ENCODE measurements around the gene KIT.
"Not testable (repeated sequence)": the region's sequence is repeated elsewhere in the genome, so short reads cannot be mapped to it uniquely, and the experiment has no call there.

Gene KIT

DNA sequence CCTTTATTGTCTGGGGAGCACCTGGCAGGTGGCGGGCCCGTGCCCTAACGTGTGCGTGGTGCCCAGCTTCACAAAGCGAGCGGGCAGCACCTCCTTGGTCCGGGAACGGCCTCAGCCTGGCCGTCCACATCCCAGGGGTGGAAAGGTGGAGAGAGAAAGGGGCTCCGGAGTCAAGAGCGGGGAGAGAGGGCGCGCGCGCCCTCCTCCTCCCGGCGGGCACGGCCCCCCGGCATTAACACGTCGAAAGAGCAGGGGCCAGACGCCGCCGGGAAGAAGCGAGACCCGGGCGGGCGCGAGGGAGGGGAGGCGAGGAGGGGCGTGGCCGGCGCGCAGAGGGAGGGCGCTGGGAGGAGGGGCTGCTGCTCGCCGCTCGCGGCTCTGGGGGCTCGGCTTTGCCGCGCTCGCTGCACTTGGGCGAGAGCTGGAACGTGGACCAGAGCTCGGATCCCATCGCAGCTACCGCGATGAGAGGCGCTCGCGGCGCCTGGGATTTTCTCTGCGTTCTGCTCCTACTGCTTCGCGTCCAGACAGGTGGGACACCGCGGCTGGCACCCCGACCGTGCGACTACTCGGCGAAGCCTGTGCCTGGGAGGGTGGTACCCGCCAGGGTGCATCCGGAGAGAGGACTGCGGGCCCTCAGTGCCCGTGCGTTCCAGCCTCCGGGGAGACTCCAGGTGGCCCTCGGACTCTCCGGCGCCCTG lies at the start of gene KIT:
KIT (plus strand) TSS at position 407 of the 701 bp plus-strand sequence; CDS start at position 465, 58 bp downstream.
- no peak for DNase-seq (ENCODE audit: low read depth)

- no peak for DNase-seq (ENCODE audit: low read depth)
Measured at GRCh38 chr4:54609310-54609709, 48.4 kb upstream of the KIT start.

- DNase-seq (ENCODE audit: low read depth): no peak
Measured at GRCh38 chr4:54614149-54614548, 43.6 kb upstream of the KIT start.

DNA sequence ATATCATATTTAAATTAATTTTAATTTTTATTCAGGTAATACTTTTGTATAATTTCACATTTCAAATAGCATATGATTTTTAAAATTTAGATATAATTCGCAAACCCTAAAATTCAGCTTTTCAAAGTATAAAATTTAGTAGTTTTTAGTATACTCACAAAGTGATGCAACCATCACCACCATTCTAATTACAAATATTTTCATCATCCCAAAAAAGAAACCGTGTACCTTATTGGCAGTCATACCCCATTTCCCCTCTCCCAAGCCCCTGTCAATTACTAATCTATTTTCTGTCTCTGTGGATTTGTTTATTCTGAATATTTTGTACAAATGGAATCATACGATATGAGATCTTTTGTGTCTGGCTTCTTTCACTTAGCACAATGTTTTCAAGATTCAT lies 37.0 kb upstream of the KIT start:
- no peak for DNase-seq (ENCODE audit: low read depth)

DNA sequence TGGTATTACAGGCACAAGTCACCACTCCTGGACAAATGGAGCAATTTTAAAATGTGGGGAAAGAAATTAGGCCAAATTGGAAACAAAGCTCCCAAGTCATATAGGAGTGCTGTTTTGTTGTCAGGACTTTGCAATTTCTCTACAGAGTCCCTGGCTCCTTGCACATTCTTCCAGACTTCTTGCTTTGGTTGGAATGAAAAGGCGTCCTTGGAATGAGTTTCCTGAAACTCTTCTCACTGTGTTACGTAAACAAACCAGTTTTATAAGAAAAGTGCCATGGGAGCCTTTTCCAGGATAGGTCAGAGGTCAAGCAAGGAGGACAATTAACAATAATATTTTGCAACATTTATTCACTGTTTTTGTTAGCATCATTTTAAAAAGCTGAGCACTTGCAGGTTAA lies 32.4 kb upstream of the KIT start:
- no peak for DNase-seq (ENCODE audit: low read depth)

GRCh38 chr4:54626113-54626512 lies 31.6 kb upstream of the KIT start:
- DNase-seq (ENCODE audit: low read depth): no peak

- no peak for DNase-seq (ENCODE audit: low read depth)
Measured at GRCh38 chr4:54632537-54632936, 25.2 kb upstream of the KIT start.

- DNase-seq (ENCODE audit: low read depth): not testable (repeated sequence)
Measured at GRCh38 chr4:54633102-54633740, 24.5 kb upstream of the KIT start.

- no peak for DNase-seq (ENCODE audit: low read depth)
Measured at GRCh38 chr4:54635318-54635717, 22.4 kb upstream of the KIT start.

- DNase-seq (ENCODE audit: low read depth): no peak
Measured at GRCh38 chr4:54637325-54637724, 20.4 kb upstream of the KIT start.

DNA sequence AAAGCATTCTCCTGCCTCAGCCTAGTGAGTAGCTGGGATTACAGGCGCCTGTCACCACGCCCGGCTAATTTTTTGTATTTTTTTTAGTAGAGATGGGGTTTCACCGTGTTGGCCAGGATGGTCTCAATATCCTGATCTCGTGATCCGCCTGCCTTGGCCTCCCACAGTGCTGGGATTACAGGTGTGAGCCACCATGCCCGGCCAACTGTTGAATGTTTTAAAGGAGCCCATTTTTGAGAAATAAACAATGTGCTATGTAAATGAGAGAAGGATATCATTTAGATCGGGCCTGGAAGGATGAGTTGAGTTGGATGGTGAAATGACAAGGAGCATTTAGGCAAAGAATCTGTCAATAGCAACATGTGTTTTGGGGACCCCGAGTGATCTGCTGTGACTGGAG lies 16.7 kb upstream of the KIT start:
- not testable (repeated sequence) for DNase-seq (ENCODE audit: low read depth)

GRCh38 chr4:54643172-54643571 lies 14.6 kb upstream of the KIT start:
- no peak for DNase-seq (ENCODE audit: low read depth)

DNA sequence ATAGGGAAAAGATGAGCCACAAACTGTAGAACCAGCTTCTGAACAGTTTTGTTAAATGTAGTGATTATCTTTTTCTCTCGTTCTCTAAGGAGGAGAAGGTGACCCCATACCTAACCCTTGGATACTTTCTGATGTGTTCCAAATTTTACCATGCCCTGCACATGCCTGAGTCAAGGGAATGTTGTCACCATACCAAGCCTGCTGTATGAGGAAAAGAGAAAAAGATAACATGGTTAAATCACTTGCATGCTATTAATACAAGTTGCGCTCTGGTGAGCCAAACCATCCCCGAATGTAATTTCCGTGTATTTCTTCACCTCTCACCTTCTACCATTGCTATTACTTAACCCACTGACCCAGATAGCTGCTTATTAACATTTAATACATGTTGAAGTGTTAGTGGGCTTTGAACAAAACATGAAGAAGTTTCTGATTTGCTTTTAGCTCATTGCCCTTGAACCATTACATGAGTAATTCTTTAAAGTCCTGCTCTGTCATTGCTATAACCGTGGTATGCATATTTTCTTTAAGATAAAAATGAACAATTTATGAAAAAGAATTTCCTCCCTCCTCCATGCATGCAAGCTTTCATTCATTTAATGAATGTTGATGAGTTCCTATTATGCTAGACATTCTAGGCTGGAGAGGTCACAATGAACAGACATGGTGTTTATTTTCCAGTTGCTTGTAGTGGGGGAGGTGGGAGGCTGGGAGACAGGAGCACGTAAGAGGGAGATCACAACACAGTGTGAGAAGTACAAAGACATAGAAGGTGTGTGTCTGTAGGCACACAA lies 13.6 kb upstream of the KIT start:
- DNase-seq (ENCODE audit: low read depth): no peak

DNA sequence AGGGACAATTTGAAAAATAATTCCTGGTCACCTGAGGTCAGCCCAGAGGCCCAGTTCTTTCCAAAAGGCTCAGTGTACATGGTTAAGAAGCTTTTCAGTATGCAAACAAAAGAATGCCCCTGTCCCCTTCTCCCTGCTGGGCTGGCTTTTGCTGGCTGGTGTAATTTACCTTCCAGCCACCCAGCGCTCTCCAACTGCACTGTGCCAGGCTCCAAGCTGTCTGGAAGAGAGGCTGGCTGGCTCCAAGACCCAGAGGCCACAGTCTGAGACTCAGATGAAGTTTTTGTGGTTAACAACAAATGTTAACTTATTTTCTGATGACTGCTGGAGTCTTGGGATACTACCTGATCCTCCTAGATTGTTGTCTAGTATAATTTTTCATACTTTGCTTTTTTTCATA lies 11.9 kb upstream of the KIT start:
- no peak for DNase-seq (ENCODE audit: low read depth)

GRCh38 chr4:54647070-54647469 lies 10.7 kb upstream of the KIT start:
- DNase-seq (ENCODE audit: low read depth): no peak

- DNase-seq (ENCODE audit: low read depth): no peak
Measured at GRCh38 chr4:54651050-54651449, 6.7 kb upstream of the KIT start.

DNA sequence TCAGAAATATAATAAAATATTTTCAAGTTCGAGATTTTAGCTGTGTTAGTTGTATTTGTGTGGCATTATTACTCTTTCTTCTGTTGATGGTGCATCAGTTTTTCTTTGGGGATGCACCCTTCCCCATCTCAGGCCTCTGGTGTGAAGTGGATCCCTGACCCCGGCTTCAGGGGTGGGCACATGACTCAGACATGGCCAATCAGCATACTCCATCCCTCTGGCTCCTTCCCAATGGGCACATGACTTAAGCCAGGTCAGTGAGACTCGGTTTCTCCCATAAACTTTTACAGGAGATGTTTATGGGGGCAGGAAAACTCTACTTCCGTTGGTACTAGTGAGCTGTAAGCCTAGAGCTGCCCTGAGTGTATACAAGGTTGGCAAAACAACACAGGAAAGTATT lies 3.0 kb upstream of the KIT start:
- no peak for DNase-seq (ENCODE audit: low read depth)

DNA sequence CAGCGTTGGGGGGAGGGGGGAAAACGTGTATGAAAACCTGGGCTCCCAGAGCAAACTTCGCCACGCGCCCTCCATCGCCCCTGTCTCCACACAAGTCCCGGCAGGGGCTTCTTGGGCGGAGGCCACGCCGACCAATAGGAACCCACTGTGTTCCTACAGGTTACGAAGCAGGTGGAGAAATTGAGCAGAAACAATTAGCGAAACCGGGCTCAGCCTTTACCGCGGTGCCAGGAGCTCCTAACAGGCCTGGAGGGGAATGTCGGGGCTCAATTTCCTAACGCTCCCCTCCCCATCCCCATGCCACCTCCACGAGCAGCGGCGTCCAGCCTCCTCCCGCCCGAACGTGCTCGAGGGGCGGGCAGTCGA lies 589 bp upstream of the KIT start:
- DNase-seq (ENCODE audit: low read depth): no peak

- DNase-seq (ENCODE audit: low read depth): no peak
Measured at GRCh38 chr4:54658252-54659093, 716 bp downstream of the KIT start.

GRCh38 chr4:54659313-54659712 lies 1.6 kb downstream of the KIT start:
- no peak for DNase-seq (ENCODE audit: low read depth)

- no peak for DNase-seq (ENCODE audit: low read depth)
Measured at GRCh38 chr4:54659749-54660535, 2.2 kb downstream of the KIT start.
